K562 (cell line): ENCODE results near the gene BTRC.

Experiments used
- BACH1 ChIP-seq: fragments of 200-800 bp; sonication (Bioruptor generic); IDR thresholded peaks from 2 replicates; pipeline ENCODE4 v1.6.1; 2016; ENCODE audit warnings: missing genetic modification characterization, missing compliant biosample characterization
- FOXK2 ChIP-seq, 2 experiments: fragments of 450-650 bp; IDR thresholded peaks in 1 of 2; conservative IDR thresholded peaks in 1 of 2; 2 replicates each; pipeline ENCODE4 v1.6.1; 2016; ENCODE audit warnings: low read depth in 2 of 2, mild to moderate bottlenecking in 1 of 2
- SMC3 ChIP-seq: conservative IDR thresholded peaks from 2 replicates; pipeline ENCODE4 v1.6.1; 2011; ENCODE audit warnings: low read depth, low read length, improper control_type of control experiment; ENCODE audit not compliant: insufficient read depth

DNA sequence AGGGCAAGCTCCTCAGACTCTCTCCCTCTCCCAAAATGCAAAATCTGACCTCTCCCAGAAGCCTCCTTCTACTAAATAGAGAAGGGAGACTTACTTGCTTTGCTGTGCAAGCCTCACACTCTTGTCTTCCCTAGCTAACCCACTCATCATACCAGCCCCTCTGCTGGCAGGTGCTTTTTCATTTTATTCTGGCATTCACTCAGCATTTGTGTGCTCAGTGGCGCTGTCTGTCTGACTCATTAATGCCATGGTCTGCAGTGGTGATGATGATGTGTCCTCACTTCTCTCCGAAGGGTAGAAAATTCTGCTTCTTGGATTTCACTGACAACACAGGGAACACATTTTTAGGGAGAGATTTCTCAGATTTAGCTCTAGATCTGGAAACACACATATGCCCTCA, 22.0 kb upstream of the BTRC start:
- TF ChIP-seq FOXK2 (conservative IDR thresholded peaks at IDR 0.05 in 1 of 2, IDR thresholded peaks at IDR 0.05 in 1 of 2; ENCODE audit: low read depth in 2 of 2): no peak
- no peak for TF ChIP-seq SMC3
- TF ChIP-seq BACH1 (tag): no peak
